Measurements from ENCODE around the gene TXNL4A. TPM values are rescaled to one million over a fixed set of nuclear protein-coding genes. Genes with fewer than 3 reads are reported as not detected.
"Not testable (repeated sequence)": the region's sequence is repeated elsewhere in the genome, so short reads cannot be mapped to it uniquely, and the experiment has no call there.

TXNL4A gene
- total and polyA plus RNA-seq, 8 donors: 54.7 to 106 (median 69.3) TPM

- peak in 1 of 2 donors; percentile 38 for TF ChIP-seq CTCF (IDR thresholded peaks at IDR 0.05)
- intact Hi-C loops (cut with DNase I): no loop called here
- Histone ChIP-seq H3K4me1 (peaks cover 0 to 20% of the 10 kb centered on the region in 2 donors), H3K9me3 (peaks cover 0 to 13% of the 10 kb centered on the region in 2 donors), H3K27me3 (no peaks in the 10 kb centered on the region), H3K27ac (peak within 1 kb of the TSS; percentile 65 to 91), H3K36me3 (peaks cover 0 to 19% of the 10 kb centered on the region in 2 donors), H3K4me3 (peak within 1 kb of the TSS; percentile 73 to 77)
- ATAC-seq (peak; percentile 94), DNase-seq (peak; percentile 99 to 100 (median 100))
These were observed 45.9 kb upstream of the TXNL4A start, which contains the start of gene RBFA for GRCh38 chr18:80034068-80034851. Gene RBFA, plus strand, starts transcription at chr18:80034434. Its CDS starts 62 bp downstream, at chr18:80034496.

GRCh38 chr18:80033181-80034067 lies 45.1 kb upstream of the TXNL4A start:
- TF ChIP-seq CTCF (IDR thresholded peaks at IDR 0.05): no peak
- H3K27me3 ChIP-seq: no peaks in the 10 kb centered on the region
- ATAC-seq: peak; percentile 0
- peak overlapping the region; percentile 72 to 77 for H3K4me3 ChIP-seq
- H3K36me3 ChIP-seq: peaks cover 0 to 12% of the 10 kb centered on the region in 2 donors
- peaks cover 0 to 21% of the 10 kb centered on the region in 2 donors for H3K9me3 ChIP-seq
- H3K27ac ChIP-seq: peak overlapping the region; percentile 65 to 91
- peak in 1 of 4 donors; percentile 95 for DNase-seq
- intact Hi-C loops (cut with DNase I): no loop called here
- H3K4me1 ChIP-seq: peaks cover 0 to 20% of the 10 kb centered on the region in 2 donors

GRCh38 chr18:80029690-80030089 lies 41.3 kb upstream of the TXNL4A start:
- ATAC-seq (no peak), DNase-seq (no peak)
- Histone ChIP-seq H3K4me3 (no peak overlapping the region), H3K27me3 (no peaks in the 10 kb centered on the region), H3K27ac (no peak overlapping the region), H3K9me3 (peaks cover 0 to 53% of the 10 kb centered on the region in 2 donors), H3K4me1 (peaks cover 0 to 8% of the 10 kb centered on the region in 2 donors), H3K36me3 (peaks cover 0 to 4% of the 10 kb centered on the region in 2 donors)
- TF ChIP-seq CTCF (IDR thresholded peaks at IDR 0.05): no peak
- intact Hi-C loops (cut with DNase I): no loop called here

- H3K4me3 ChIP-seq; DNase-seq; intact Hi-C loops (cut with DNase I); H3K27ac ChIP-seq; ATAC-seq; H3K4me1 ChIP-seq; H3K36me3 ChIP-seq; H3K27me3 ChIP-seq: not testable (repeated sequence)
- peaks cover 8 to 73% of the 10 kb centered on the region in 2 donors for H3K9me3 ChIP-seq
These were observed 39.4 kb upstream of the TXNL4A start for GRCh38 chr18:80027719-80028118.

- no peaks in the 10 kb centered on the region for H3K4me1 ChIP-seq
- intact Hi-C loops (cut with DNase I): no loop called here
- H3K4me3 ChIP-seq: no peak overlapping the region
- H3K9me3 ChIP-seq: peaks cover 15 to 82% of the 10 kb centered on the region in 2 donors
- ATAC-seq (no peak), DNase-seq (no peak)
- H3K27ac ChIP-seq: no peak overlapping the region
- TF ChIP-seq CTCF (IDR thresholded peaks at IDR 0.05): no peak
- H3K27me3 ChIP-seq: no peaks in the 10 kb centered on the region
- H3K36me3 ChIP-seq: peaks cover 0 to 5% of the 10 kb centered on the region in 2 donors
These were observed 38.0 kb upstream of the TXNL4A start for GRCh38 chr18:80026363-80026762.

Measured in left lung (tissue), 10 donors.